DMS153 treated with DMSO at 0.1 percent for 48 hours (cell line): ENCODE data around the gene SNED1.

Experiments used
- DNase-seq: peaks from one replicate; lab custom pipeline; 2025; ENCODE audit not compliant: unreplicated experiment; lab: John Stamatoyannopoulos, UW

The SNED1 gene

GRCh38 chr2:241066171-241066892 is 67.9 kb downstream of the SNED1 start:
- DNase-seq: no peak

- DNase-seq: no peak
Observed at GRCh38 chr2:241066893-241067341, 68.5 kb downstream of the SNED1 start.

GRCh38 chr2:241067501-241068135 is 69.2 kb downstream of the SNED1 start:
- DNase-seq: no peak

DNA sequence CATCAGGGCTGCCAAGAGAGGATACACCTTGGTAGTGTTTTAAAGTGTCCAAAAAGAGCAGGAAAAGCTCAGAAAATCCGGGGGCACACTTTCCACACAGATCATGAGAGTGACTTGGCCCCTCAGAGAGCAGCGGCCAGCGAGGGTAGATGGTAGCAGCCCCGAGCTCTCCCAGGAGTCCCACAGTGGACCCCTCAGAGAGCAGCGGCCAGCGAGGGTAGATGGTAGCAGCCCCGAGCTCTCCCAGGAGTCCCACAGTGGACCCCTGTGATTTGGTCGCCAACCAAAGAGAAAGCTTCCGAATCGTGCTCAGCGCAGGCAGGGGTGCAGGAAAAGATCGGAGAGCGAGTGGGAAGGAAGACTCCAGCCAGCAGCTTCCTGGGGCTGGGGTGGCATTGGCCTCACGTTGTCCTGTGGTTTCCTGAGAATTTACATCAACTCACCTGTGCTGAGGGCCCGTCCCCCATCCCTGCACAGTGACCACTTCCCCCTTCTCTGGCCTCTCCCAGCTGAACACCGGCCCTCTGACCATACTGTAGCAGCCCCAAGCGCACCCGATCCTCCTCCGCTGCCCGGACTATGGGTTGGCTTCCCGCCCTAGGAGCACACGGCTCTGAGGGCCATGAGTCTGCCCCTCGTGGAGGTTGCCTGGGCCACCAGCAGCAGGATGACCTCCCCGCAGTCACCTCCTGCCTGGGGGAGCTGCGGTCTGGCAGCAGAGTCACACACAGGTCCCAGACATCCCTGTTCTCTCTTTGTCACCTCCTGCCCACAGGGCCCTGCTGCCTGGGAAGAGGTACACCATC is 69.9 kb downstream of the SNED1 start:
- no peak for DNase-seq

GRCh38 chr2:241068942-241069810 is 70.8 kb downstream of the SNED1 start:
- DNase-seq: no peak

- no peak for DNase-seq
Observed at GRCh38 chr2:241069821-241070281, 71.4 kb downstream of the SNED1 start.

DNA sequence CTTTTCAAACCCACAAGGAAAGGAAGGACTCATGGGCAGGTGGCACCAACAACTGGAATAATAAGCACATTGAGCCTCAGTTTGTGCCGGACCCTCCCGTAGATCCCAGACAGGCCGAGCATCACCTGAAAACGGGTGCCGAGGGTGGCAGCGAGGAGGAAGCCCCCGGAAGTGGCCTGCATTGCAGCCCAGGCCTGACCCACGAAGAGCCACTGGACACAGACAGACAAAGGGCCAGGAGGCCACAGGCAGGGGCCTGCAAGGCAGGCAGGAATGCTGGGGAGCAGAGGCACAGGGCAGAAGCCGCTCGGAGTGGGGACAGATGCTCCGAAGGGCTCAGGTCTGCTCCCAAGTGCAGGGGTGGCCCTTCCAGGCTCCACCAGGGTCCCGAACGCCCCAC is 71.9 kb downstream of the SNED1 start:
- DNase-seq: no peak

DNA sequence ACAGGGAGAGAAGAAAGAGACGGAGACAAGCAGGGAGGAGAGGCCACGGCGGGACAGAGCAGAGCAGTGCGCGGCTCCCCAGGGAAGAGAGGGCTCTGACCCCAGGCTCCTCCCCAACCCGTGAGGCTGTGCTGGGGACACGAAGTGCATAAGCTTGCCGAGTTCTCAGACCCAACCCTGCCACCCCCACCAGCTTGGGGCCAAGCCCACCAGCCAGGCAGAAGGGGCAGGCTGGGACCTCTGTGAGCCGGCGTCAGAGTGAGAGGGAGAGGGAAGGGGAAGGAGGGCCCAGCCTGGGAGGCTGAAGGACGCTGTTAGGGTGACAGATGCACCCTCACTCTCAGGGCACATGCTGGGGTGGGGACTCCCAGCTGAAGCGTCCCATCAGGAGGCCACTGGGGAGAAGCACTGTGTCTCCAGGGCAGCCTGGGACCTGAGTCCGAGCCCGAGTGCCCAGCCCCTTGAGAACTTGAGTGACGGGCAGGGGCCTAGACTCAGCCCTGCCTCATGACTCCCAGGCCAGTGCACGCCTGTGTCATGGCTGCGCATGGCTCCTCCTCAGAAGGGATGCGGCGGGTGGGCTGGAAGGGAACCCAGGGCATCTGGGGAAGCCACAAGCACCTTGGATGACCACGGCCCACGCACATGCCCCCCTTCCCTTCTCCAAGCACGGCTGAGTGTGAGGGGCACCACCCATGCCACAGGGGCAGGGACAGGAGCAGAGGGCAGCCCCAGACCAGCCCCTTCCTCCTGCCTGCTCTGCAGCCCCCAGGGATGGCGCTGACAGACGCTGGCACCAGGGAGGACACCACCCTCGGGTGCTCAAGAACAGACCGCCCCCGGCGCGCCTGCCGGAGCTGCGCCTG is 72.6 kb downstream of the SNED1 start:
- no peak for DNase-seq

DNA sequence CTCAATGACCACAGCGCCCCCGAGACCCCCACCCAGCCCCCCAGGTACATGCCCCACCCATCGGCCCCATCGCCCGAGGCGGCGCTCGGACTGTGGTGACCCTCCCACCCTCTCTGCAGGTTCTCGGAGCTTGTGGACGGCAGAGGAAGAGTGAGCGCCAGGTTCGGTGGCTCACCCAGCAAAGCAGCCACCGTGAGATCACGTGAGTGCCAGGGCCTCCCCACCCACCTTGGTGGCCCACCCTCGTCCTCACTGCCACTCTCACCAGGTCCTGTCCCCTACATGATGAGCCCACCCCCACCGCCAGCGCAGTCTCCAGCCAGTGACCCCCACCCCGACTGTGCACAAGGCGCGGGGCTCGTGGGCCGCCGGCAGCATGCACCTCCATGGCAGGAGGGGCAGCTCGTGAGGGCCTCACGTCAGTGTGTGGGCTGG is 73.3 kb downstream of the SNED1 start:
- no peak for DNase-seq

DNA sequence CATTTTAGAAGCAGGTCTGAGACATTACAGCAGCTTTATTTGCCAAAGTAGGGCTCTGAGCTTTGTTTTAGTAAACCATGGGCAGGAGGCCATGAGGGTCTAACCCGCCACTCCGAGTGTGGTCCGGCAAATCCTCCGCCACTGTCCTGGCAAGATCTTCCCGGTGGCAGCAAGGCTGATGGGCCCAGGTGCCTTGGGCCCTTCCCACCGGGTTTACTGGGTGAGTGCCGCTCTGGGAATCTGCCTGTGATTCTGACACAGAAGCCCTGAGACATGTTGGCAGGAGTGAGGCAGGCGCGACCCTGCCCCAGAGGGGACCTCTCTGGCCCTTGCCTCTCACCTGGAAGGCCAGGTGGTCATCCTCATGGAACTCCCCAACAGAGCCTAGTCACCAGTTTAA is 73.7 kb downstream of the SNED1 start:
- DNase-seq: no peak

GRCh38 chr2:241072553-241073165 is 74.2 kb downstream of the SNED1 start:
- no peak for DNase-seq

GRCh38 chr2:241073166-241074064 is 75.0 kb downstream of the SNED1 start:
- DNase-seq: no peak

DNA sequence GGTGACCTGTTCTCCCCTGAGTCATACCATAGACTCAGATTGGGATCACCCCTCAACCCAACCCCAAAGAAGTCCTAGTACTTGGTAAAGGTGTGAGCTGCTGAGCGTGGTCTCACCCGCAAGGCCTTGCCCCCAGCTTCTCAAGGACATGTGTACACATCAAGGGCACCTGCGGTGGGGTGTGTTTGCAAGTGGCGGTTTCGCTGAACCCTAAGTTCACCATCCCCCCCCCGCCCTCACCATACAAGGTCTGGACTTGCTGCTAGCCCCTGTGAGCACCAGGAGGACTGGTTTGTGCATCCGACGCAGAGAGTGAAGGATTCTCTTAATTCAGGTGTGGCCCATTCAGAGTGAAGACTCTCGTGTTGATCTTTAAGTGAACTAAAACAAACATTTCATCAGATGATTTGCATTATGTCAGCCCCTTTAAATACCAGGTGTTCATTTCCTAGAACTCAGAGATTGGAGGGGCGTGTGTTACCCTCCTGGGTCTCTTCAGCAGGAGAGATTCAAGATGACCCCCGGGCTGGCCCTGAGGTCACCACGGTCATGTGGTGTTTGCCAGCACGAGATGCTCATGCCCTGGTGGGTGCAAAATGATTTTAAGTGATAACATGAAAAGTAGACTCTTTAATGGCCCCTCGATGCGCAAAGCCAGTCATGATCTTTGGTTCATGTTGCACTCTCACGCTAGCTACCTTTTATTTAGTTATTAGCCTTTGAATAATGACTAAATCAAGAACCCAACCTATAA is 75.8 kb downstream of the SNED1 start:
- no peak for DNase-seq

- DNase-seq: no peak
Observed at GRCh38 chr2:241074901-241075540, 76.6 kb downstream of the SNED1 start.

GRCh38 chr2:241080405-241081189 is 82.2 kb downstream of the SNED1 start:
- DNase-seq: no peak

- DNase-seq: no peak
Observed at GRCh38 chr2:241081190-241081642, 82.8 kb downstream of the SNED1 start.
